Measurements from ENCODE around the gene PPARG.
A peak's percentile ranks its signal among the peaks of the same experiment; 100 is the strongest.
"Not testable (repeated sequence)": the region's sequence is repeated elsewhere in the genome, so short reads cannot be mapped to it uniquely, and the experiment has no call there.

The PPARG gene

GRCh38 chr3:12379640-12380429 lies 91.0 kb downstream of the PPARG start:
- no peak for DNase-seq (ENCODE audit: low spot score)

- DNase-seq (ENCODE audit: low spot score): no peak
Observed at GRCh38 chr3:12380461-12380860, 91.6 kb downstream of the PPARG start.

- no peak for DNase-seq (ENCODE audit: low spot score)
Observed at GRCh38 chr3:12381199-12381598, 92.3 kb downstream of the PPARG start.

- DNase-seq (ENCODE audit: low spot score): no peak
Observed at GRCh38 chr3:12383218-12383617, 94.3 kb downstream of the PPARG start.

GRCh38 chr3:12384451-12385233 lies 95.8 kb downstream of the PPARG start:
- no peak for DNase-seq (ENCODE audit: low spot score)

- not testable (repeated sequence) for DNase-seq (ENCODE audit: low spot score)
Observed at GRCh38 chr3:12386514-12387291, 97.8 kb downstream of the PPARG start.

- DNase-seq (ENCODE audit: low spot score): no peak
Observed at GRCh38 chr3:12388185-12388584, 99.3 kb downstream of the PPARG start.

GRCh38 chr3:12392101-12392878 lies 103.4 kb downstream of the PPARG start:
- DNase-seq (ENCODE audit: low spot score): no peak

- peak; percentile 41 for DNase-seq (ENCODE audit: low spot score)
Observed at GRCh38 chr3:12393894-12394293, 105.0 kb downstream of the PPARG start.

GRCh38 chr3:12394569-12395271 lies 105.8 kb downstream of the PPARG start:
- no peak for DNase-seq (ENCODE audit: low spot score)

GRCh38 chr3:12395349-12396012 lies 106.6 kb downstream of the PPARG start:
- DNase-seq (ENCODE audit: low spot score): no peak

GRCh38 chr3:12396471-12396870 lies 107.6 kb downstream of the PPARG start:
- no peak for DNase-seq (ENCODE audit: low spot score)

- no peak for DNase-seq (ENCODE audit: low spot score)
Observed at GRCh38 chr3:12399226-12399625, 110.4 kb downstream of the PPARG start.

- DNase-seq (ENCODE audit: low spot score): no peak
Observed at GRCh38 chr3:12400616-12401194, 111.8 kb downstream of the PPARG start.

GRCh38 chr3:12401208-12401607 lies 112.3 kb downstream of the PPARG start:
- DNase-seq (ENCODE audit: low spot score): no peak

- DNase-seq (ENCODE audit: low spot score): peak; percentile 81
Observed at GRCh38 chr3:12405432-12406272, 116.8 kb downstream of the PPARG start.

- DNase-seq (ENCODE audit: low spot score): no peak
Observed at GRCh38 chr3:12408984-12409683, 120.3 kb downstream of the PPARG start.

Data from SW480 (cell line).